Colon (tissue), 2 donors: ENCODE results near the gene SLCO4A1.

Source experiments
- FAIRE-seq: peaks from 2 replicates; lab custom pipeline; 2012; peaks lifted over from hg19 to GRCh38; lab: Jason Lieb, UNC
- donor health status: control.
- donor health status: control.

Gene SLCO4A1, protein sequence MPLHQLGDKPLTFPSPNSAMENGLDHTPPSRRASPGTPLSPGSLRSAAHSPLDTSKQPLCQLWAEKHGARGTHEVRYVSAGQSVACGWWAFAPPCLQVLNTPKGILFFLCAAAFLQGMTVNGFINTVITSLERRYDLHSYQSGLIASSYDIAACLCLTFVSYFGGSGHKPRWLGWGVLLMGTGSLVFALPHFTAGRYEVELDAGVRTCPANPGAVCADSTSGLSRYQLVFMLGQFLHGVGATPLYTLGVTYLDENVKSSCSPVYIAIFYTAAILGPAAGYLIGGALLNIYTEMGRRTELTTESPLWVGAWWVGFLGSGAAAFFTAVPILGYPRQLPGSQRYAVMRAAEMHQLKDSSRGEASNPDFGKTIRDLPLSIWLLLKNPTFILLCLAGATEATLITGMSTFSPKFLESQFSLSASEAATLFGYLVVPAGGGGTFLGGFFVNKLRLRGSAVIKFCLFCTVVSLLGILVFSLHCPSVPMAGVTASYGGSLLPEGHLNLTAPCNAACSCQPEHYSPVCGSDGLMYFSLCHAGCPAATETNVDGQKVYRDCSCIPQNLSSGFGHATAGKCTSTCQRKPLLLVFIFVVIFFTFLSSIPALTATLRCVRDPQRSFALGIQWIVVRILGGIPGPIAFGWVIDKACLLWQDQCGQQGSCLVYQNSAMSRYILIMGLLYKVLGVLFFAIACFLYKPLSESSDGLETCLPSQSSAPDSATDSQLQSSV

GRCh38 chr20:62642051-62642665 is at the start of gene SLCO4A1:
Gene SLCO4A1, plus strand, starts transcription at chr20:62642503. Its CDS starts 13,952 bp downstream, at chr20:62656455.
- FAIRE-seq, result no peak

DNA sequence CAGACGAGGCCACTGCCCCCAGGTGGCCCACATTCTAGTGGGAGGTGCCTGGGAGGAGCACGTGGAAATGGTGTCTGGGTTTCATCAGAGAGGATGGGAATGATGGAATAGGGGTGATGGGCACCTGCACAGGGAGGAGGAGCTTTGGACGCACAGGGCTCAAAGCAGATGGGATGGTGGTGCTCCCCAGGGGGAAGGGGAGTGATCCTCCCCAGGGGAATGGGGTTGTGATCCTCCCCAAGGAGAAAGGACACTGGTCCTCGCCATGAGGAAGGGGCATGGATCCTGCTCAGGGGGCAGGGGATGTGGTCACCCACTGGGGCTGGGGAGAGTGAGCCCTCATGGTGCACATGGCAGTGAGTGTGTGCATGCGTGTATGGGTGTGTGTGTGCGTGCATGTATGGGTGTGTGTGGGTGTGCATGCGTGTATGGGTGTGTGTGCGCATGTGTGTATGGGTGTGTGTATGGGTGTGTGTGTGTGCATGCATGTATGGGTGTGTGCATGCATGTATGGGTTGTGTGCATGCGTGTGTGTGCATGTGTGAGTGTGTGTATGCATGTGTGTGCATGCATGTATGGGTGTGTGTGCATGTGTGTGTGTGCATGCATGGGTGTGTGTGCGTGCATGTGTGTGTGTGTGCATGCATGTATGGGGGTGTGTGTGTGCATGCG is 49.7 kb upstream of the SLCO4A1 start:
- no peak for FAIRE-seq

DNA sequence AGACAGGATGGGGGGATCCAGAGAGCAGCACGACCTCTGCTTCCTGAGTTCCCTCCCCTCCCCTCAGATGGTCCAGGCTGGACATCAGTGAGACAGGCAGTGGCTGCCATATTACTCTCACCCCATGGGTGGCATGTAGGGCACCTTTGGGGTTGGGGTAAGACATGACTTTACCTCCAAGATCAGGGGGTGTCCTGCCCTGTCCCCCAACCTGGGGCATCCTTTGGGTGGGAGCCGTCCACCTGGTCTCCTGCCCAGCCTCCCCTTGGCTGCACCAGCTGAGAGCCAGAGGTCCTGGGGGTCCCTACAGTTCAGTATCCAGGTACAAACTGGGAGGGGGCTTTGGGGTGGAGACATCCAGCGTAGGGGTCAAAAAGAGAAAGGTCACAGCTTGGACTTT is 48.7 kb upstream of the SLCO4A1 start:
- no peak for FAIRE-seq

DNA sequence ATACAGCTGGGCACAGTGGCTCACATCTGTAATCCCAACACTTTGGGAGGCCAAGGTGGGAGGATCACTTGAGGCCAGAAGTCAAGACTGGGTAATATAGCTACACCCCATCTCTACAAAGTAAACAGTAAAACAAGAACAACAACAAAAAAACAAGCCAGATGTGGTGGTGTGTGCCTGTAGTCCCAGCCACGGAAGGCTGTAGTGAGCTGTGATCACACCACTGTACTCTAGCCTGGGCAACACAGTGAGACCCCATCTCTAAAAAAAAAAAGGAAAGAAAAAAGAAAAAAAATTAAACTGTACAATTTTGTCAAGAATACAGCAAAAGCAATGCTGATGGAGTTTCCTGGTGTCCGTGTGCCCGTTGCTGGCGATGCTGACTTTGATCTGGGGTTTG is 47.2 kb upstream of the SLCO4A1 start:
- no peak for FAIRE-seq

DNA sequence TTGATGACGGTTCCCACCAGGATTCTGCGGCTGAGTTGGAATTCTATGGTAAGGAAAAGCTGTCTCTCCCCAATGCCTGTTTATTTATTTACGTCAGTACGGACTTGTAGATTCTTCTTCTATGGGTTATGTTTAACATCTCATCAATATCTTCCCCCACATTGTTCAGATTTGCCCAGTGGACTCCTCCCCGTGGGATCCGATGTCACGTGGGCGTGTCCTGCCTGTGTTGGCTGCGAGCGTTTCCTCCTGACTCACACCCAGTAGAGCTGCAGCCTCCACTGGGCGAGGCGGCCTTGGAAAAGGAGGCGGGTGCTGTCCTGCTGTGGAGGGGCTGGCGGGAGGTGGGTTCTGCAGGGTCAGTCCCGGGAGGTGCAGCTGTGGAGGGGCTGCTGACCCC is 46.8 kb upstream of the SLCO4A1 start:
- no peak for FAIRE-seq

- FAIRE-seq, result no peak
Measured at GRCh38 chr20:62596486-62596885, 45.8 kb upstream of the SLCO4A1 start.

DNA sequence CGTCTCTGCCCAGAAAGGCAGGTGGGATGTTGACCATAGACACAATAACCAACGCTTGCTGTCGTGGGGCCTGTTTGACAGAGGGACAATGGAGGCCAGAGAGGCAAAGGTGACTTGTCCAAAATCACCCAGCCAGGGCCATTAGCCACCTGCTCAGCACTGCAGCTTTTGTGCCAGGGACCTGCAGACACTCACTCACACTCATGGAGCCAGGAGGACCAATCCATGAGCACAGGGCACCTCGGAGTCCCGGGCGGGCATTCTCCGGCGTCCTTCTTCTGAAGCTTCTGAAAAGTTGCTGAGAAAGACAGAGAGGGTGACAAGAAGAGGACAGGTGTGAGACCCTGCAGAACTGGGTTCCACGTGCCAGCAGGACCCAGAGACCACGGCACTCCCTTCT is 45.4 kb upstream of the SLCO4A1 start:
- no peak for FAIRE-seq

- FAIRE-seq, result no peak
Measured at GRCh38 chr20:62597416-62598115, 44.7 kb upstream of the SLCO4A1 start.

DNA sequence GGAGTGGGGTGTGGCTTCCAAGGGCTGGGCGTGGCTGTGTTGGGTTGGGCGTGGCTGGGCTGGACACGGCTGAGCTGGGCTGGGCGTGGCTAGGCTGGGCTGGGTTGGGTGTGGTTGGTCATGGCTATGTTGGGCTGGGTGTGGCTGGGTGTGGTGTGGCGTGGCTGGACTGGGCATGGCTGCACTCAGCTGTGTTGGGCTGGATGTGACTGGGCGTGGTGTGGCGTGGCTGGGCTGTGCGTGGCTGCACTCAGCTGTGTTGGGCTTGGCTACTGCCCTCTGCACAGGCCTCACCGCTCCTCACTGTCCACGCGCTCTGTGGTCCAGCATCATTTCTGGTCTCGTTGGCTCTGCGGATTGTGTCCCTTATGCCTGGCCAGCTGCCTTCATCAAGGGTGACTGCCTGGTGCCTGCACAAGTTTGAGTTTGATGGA is 43.5 kb upstream of the SLCO4A1 start:
- FAIRE-seq, result no peak

GRCh38 chr20:62599216-62600110 is 42.8 kb upstream of the SLCO4A1 start:
- no peak for FAIRE-seq

- FAIRE-seq, result no peak
Measured at GRCh38 chr20:62601172-62601571, 41.1 kb upstream of the SLCO4A1 start.

- no peak for FAIRE-seq
Measured at GRCh38 chr20:62601714-62602113, 40.6 kb upstream of the SLCO4A1 start.

DNA sequence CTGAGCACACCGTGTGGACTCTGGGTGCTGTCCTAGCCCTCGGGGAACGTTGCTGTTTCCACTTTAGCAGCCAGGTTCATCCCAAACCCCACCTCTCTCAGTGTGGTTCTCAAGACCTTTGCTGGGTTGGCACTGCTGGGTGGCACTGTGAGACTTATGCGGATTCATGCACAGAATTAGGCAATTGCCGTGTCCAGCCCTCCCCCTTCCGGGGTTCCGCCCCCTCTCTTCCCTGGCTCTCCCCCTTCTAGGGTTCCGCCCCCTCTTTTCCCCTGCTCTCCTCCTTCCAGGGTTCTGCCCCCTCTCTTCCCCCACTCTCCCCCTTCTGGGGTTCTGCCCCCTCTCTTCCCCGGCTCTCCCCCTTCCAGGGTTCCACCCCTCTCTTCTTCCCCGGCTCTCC is 39.8 kb upstream of the SLCO4A1 start:
- FAIRE-seq, result no peak

DNA sequence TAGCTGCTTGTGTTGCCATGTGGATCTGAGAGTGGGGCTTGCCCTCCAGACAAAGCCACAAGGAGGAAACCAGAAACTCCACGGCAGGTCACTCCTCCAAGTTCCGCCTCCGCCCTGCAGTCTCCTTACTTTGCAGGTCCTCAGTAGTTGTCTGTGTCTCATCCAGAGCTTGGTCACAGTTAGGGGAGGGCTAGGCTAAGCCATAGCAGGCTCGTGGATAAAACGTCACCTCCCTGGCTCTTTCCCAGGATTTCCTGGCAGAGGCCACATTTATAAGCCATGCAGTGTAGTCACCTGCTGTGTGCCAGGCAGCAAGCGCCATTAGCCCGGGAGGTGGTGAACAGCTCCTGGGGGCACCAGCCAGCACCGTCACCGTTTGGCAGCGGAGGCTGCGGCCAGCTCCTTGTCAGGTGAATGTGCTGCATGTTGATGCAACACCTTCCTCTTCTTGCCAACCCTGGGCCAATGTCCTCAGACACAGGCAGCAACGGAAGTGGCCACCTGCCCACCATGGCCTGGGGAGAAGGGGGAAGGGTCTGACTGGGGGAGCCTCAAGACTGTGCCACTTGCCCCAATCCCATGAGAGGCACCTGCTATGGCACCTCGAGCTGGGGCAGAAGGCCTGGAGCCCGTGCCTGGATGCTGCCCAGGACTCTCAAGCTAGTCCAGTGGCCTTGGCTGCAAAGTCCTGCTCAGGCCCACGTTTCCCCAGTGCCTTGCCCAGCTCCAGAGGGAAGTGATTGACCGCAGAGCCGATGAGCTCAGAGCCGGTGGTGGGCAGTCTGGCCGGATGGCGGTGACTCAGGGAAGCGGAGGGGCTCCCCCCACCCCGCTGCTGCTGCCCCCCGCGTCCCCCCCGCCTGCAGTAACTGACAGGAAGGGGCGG is 39.0 kb upstream of the SLCO4A1 start:
- FAIRE-seq, result no peak

GRCh38 chr20:62603907-62604785 is 38.2 kb upstream of the SLCO4A1 start:
- no peak for FAIRE-seq

DNA sequence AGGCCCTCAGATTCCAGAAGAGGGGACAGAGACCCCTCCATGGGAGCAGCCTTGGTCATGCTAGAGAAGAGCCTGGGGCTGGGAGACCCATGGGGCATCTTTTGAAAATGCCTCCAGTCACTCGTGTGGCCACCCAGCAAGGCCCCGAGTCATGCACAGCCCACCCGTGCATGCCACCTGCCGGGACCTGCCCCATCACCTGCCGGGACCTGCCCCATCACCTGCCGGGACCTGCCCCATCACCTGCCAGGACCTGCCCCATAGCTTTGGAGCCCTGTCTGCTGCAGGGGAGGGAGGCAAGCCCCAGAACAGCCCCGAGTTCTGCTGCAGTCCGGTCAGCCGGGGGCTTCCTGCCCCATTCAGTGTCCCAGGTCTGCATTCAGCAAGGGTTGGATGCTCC is 37.5 kb upstream of the SLCO4A1 start:
- FAIRE-seq, result no peak

DNA sequence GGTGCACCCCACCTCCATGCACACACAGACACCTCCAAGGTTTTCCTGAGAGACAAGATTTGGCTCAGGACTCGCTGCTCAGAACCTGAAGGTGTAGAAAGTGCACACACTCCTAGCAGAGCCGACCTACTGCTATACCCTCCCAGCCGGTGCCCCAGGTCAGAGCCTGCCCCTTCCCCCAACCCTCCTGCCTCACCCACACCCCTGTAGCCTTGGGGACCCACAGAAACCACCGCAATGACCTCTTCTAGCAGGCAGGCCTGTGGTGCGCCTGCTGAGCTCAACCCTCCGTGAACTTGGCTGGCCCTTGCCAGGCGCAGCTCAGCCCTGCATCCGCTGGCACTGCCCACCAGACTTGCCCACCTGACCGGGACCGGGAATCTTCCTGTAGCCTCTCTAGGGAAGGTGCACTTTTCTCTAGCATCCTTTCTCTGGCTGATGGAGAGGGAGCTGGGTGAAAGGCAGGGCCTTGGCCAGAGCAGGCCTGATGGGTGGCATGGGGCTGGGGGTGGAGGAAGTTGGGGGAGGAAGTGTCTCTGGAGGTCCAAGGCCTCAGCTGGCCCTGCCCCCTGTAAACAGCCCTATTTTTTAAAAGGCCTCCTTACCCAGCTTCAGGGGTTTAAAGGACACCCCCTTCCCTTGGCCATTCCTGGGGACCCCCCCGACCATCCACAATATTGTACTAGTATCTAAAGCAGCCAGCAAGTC is 36.9 kb upstream of the SLCO4A1 start:
- FAIRE-seq, result no peak

- FAIRE-seq, result no peak
Measured at GRCh38 chr20:62606016-62606415, 36.3 kb upstream of the SLCO4A1 start.
